Activated T-cell treated with anti-CD3 and anti-CD28 coated beads, Interleukin-2, amount 50 U/mL, for 72 hours (primary cell): ENCODE results near the gene S100A2. TPM values are rescaled to one million over a fixed set of nuclear protein-coding genes. Genes with fewer than 3 reads are reported as not detected.
"Not testable (repeated sequence)": the region's sequence is repeated elsewhere in the genome, so short reads cannot be mapped to it uniquely, and the experiment has no call there.

Experiments used
- ATAC-seq, 2 donors: fragments of 150-1000 bp; cut with Tn5 transposase; replicated peaks in 1 of 2; 2 replicates each; pipeline ENCODE4 v1.10.0; 2021; ENCODE audit warnings: moderate library complexity in 2 of 2, mild to moderate bottlenecking in 1 of 2
- DNase-seq, 2 donors: peaks; one replicate each; pipeline ENCODE4 v3.0.0; 2021 to 2022; ENCODE audit warnings: mixed read lengths in 1 of 2
- H3K27ac Mint-ChIP-seq: one replicate; pipeline ENCODE4 v1.8.0; 2022; ENCODE audit warnings: mild to moderate bottlenecking, moderate library complexity, mixed read lengths
- H3K27me3 Mint-ChIP-seq: one replicate; pipeline ENCODE4 v1.8.0; 2022; ENCODE audit warnings: low read depth, mixed read lengths
- H3K36me3 Mint-ChIP-seq, 2 donors: one replicate each; pipeline ENCODE4 v1.8.0; 2022; ENCODE audit warnings: mixed read lengths in 2 of 2, mild to moderate bottlenecking in 1 of 2; ENCODE audit not compliant: insufficient read depth in 2 of 2
- H3K4me1 Mint-ChIP-seq: one replicate; pipeline ENCODE4 v1.8.0; 2022; ENCODE audit warnings: low read depth, mixed read lengths
- H3K4me3 Mint-ChIP-seq, 2 donors: one replicate each; pipeline ENCODE4 v1.8.0; 2022; ENCODE audit warnings: mild to moderate bottlenecking in 2 of 2, mixed read lengths in 2 of 2, moderate library complexity in 2 of 2
- H3K9me3 Mint-ChIP-seq, 2 donors: one replicate each; pipeline ENCODE4 v1.8.0; 2022; ENCODE audit warnings: mixed read lengths in 2 of 2
- total RNA-seq, 2 donors: library from RNA; stranded (reverse); gene quantifications; one replicate each; pipeline ENCODE4 v1.2.3, GENCODE V29; 2022

Gene S100A2
- total RNA-seq, 2 donors from 2014 or later: 1.7 to 5.0 TPM

GRCh38 chr1:153583976-153584375 is 18.3 kb upstream of the S100A2 start:
- no peaks in the 10 kb centered on the region for H3K36me3 Mint-ChIP-seq
- H3K27ac Mint-ChIP-seq: no peak overlapping the region
- peaks cover 12% of the 10 kb centered on the region for H3K27me3 Mint-ChIP-seq
- H3K4me3 Mint-ChIP-seq: no peak overlapping the region
- DNase-seq: no peak
- no peaks in the 10 kb centered on the region for H3K4me1 Mint-ChIP-seq
- ATAC-seq: no peak
- H3K9me3 Mint-ChIP-seq: no peaks in the 10 kb centered on the region

- ATAC-seq, H3K9me3 Mint-ChIP-seq, H3K27ac Mint-ChIP-seq, H3K4me3 Mint-ChIP-seq, H3K36me3 Mint-ChIP-seq, H3K4me1 Mint-ChIP-seq, DNase-seq: not testable (repeated sequence)
- peaks cover 17% of the 10 kb centered on the region for H3K27me3 Mint-ChIP-seq
These were observed 17.9 kb upstream of the S100A2 start for GRCh38 chr1:153583514-153583913.

- not testable (repeated sequence) for ATAC-seq, H3K9me3 Mint-ChIP-seq, DNase-seq, H3K27ac Mint-ChIP-seq, H3K4me3 Mint-ChIP-seq, H3K4me1 Mint-ChIP-seq, H3K36me3 Mint-ChIP-seq
- H3K27me3 Mint-ChIP-seq: peaks cover 24% of the 10 kb centered on the region
These were observed 17.2 kb upstream of the S100A2 start for GRCh38 chr1:153582836-153583235.

DNA sequence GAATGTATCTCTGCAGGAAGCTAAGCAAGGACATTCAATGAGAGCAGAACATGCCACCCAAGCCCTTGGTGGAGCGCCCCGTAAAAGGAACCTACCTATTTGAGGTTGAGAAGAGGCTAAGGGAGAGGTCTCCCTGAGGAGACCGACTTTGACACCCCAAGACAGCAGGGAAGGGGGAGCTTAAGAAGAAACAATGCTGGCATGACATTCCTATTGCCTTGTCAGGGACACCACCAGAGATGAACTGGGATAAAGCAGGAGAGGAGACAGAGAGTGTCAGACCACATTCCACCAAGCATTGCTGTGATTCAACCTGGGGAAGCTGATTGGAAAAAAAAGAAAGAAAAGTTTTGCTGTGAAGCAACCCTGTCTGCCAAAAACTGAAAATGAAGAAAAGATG is 13.3 kb upstream of the S100A2 start:
- H3K27ac Mint-ChIP-seq: no peak overlapping the region
- H3K36me3 Mint-ChIP-seq: no peaks in the 10 kb centered on the region
- H3K4me3 Mint-ChIP-seq: no peak overlapping the region
- DNase-seq: no peak
- peaks cover 24% of the 10 kb centered on the region for H3K27me3 Mint-ChIP-seq
- no peaks in the 10 kb centered on the region for H3K9me3 Mint-ChIP-seq
- no peaks in the 10 kb centered on the region for H3K4me1 Mint-ChIP-seq
- no peak for ATAC-seq

DNA sequence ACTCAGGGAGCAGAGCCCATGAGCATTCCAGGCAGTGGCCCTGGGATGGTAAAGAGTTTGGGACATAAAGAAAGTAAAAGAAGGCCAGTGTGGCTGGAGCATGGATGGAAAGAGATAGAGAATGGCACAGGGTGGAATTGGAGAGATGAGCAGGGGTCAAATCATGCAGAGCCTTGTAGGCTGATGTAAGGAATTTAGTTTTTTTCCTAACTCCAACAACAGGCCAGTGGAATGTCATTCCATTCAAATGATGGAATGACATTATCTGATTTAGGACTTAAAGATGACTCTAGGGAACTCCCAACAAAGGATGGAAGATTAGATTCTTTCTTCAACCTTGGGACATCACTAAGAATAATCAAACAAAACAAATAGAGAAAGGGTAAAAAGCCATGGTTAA is 12.8 kb upstream of the S100A2 start:
- Mint-ChIP-seq H3K27ac (no peak overlapping the region), H3K4me3 (no peak overlapping the region), H3K36me3 (no peaks in the 10 kb centered on the region), H3K27me3 (peaks cover 23% of the 10 kb centered on the region), H3K9me3 (no peaks in the 10 kb centered on the region), H3K4me1 (peaks cover 4% of the 10 kb centered on the region)
- DNase-seq (no peak), ATAC-seq (no peak)

DNA sequence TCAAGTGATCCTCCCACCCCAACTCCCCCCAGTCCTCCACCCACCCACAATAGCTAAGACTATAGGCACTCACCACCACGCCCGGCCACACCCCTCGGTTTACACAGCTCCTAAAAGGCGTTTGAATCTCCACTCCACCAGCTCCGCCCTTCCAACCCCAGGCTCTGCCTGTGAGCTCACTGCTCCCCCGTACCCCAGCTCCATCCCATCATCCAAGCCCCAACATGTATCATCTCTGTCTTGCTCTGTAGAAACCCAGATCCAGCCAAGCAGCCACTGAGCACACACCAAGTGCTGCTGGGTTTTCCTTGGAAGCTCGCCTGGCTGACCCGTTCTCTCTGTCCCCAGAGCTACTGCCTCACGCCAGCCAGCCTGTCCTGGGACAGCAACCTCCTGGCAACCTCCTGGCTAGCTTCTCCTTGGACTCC is 12.0 kb upstream of the S100A2 start:
- Mint-ChIP-seq H3K27me3 (peaks cover 23% of the 10 kb centered on the region), H3K36me3 (peaks cover 3% of the 10 kb centered on the region in 2 donors), H3K4me3 (no peak overlapping the region), H3K27ac (no peak overlapping the region), H3K4me1 (peaks cover 12% of the 10 kb centered on the region), H3K9me3 (no peaks in the 10 kb centered on the region)
- ATAC-seq (no peak), DNase-seq (no peak)

- H3K4me3 Mint-ChIP-seq: no peak overlapping the region
- no peak overlapping the region for H3K27ac Mint-ChIP-seq
- H3K36me3 Mint-ChIP-seq: peaks cover 3% of the 10 kb centered on the region in 2 donors
- DNase-seq (no peak), ATAC-seq (no peak)
- H3K9me3 Mint-ChIP-seq: no peaks in the 10 kb centered on the region
- peaks cover 23% of the 10 kb centered on the region for H3K27me3 Mint-ChIP-seq
- H3K4me1 Mint-ChIP-seq: peaks cover 17% of the 10 kb centered on the region
These were observed 11.5 kb upstream of the S100A2 start for GRCh38 chr1:153577138-153577537.

- H3K4me3 Mint-ChIP-seq, ATAC-seq, H3K27ac Mint-ChIP-seq, DNase-seq, H3K9me3 Mint-ChIP-seq, H3K36me3 Mint-ChIP-seq: not testable (repeated sequence)
- H3K4me1 Mint-ChIP-seq: peaks cover 31% of the 10 kb centered on the region
- H3K27me3 Mint-ChIP-seq: peaks cover 27% of the 10 kb centered on the region
These were observed 9.9 kb upstream of the S100A2 start for GRCh38 chr1:153575497-153575896.

- not testable (repeated sequence) for H3K36me3 Mint-ChIP-seq, H3K4me3 Mint-ChIP-seq, ATAC-seq, H3K27ac Mint-ChIP-seq, DNase-seq, H3K9me3 Mint-ChIP-seq
- Mint-ChIP-seq H3K27me3 (peaks cover 29% of the 10 kb centered on the region), H3K4me1 (peaks cover 33% of the 10 kb centered on the region)
These were observed 9.4 kb upstream of the S100A2 start for GRCh38 chr1:153575081-153575491.

GRCh38 chr1:153573351-153573750 is 7.7 kb upstream of the S100A2 start:
- ATAC-seq (no peak), DNase-seq (no peak)
- Mint-ChIP-seq H3K9me3 (no peaks in the 10 kb centered on the region), H3K36me3 (peaks cover 3% of the 10 kb centered on the region in 2 donors), H3K4me3 (peak overlapping the region; percentile 48 to 82), H3K27ac (peak overlapping the region; percentile 97), H3K27me3 (peaks cover 17% of the 10 kb centered on the region), H3K4me1 (peaks cover 48% of the 10 kb centered on the region)

DNA sequence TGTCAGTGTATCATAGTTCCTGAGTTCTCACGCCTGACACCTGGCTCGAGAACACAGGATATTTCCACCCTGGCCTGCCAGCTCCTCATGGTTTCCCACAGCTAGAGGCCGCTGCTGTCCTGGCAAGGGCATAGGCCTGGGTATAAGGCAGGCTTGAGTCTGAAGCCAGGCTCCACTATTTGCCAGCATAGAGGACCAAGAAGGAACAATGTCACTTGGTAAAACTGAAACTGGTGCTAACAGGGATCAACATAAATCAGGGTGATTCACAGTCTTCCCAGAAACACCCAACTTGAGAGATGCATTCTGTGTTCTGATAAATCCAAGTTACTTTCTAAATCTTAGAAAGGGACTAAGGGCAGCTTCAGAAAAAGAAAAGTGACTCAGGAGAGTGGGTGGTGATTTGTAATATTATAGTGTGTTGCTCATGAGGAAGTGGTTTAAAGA is 6.9 kb upstream of the S100A2 start:
- peaks cover 9% of the 10 kb centered on the region for H3K27me3 Mint-ChIP-seq

GRCh38 chr1:153571706-153572105 is 6.1 kb upstream of the S100A2 start:
- ATAC-seq (no peak), DNase-seq (no peak)
- Mint-ChIP-seq H3K27me3 (peaks cover 6% of the 10 kb centered on the region), H3K4me1 (peaks cover 65% of the 10 kb centered on the region), H3K27ac (peak overlapping the region; percentile 61), H3K9me3 (no peaks in the 10 kb centered on the region), H3K36me3 (peaks cover 3% of the 10 kb centered on the region in 2 donors), H3K4me3 (peak overlapping the region; percentile 31 to 44)

More for the DNA sequence above, 6.9 kb upstream of the S100A2 start:
- Mint-ChIP-seq H3K4me3 (peak overlapping the region; percentile 0 to 82), H3K9me3 (no peaks in the 10 kb centered on the region), H3K36me3 (peaks cover 3% of the 10 kb centered on the region in 2 donors), H3K4me1 (peaks cover 56% of the 10 kb centered on the region), H3K27ac (peak overlapping the region; percentile 97)
- ATAC-seq (peak; percentile 80 to 81), DNase-seq (peak; percentile 61 to 67)

DNA sequence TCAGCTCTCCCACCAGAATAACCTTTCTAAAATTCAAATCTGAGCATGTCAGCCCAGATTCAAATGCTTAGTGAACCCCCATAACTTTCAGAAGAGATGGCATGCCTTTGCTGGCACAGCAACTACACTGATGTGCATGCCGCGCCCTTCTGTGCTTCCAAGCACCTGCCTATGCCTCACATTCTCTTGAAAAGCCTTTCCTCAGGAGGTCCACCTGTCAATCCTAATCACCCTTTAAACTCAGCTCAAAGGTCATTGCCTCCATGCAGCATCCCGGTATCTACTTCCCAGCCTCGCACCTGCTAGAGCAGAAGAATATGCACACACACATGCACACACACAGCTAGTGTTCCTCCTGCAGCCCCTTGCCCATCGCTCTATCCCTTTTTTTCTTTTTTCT is 5.2 kb upstream of the S100A2 start:
- Mint-ChIP-seq H3K27me3 (peaks cover 6% of the 10 kb centered on the region), H3K27ac (no peak overlapping the region), H3K4me3 (no peak overlapping the region), H3K4me1 (peaks cover 73% of the 10 kb centered on the region), H3K9me3 (no peaks in the 10 kb centered on the region), H3K36me3 (peaks cover 3% of the 10 kb centered on the region in 2 donors)
- ATAC-seq (no peak), DNase-seq (no peak)

DNA sequence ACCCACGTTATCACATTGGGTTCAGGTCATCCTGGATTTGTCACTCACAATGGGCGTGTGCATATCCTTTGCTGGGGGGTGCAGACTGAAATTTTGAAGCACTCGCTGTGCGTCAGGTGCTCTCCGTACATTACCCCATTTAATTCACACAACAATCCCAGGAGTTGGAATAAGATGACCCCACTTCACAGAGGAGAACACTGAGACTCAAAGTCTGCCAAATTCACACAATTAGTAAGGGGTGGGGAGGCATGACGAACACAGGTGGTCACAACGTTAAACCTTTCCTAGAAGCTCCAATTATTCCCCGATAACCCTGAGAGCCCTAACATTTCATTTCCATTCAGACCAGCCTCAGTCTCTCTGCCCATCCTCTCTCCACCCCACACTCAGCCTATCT is 3.8 kb upstream of the S100A2 start:
- H3K4me3 Mint-ChIP-seq: peak overlapping the region in 1 of 2 donors; percentile 12
- peaks cover 6% of the 10 kb centered on the region for H3K27me3 Mint-ChIP-seq
- H3K9me3 Mint-ChIP-seq: no peaks in the 10 kb centered on the region
- no peak for DNase-seq
- H3K4me1 Mint-ChIP-seq: peaks cover 84% of the 10 kb centered on the region
- no peak overlapping the region for H3K27ac Mint-ChIP-seq
- peaks cover 3% of the 10 kb centered on the region in 2 donors for H3K36me3 Mint-ChIP-seq
- ATAC-seq: no peak
